B cell (primary cell): ENCODE results near the gene NCOA1. TPM values are rescaled to one million over a fixed set of nuclear protein-coding genes. Genes with fewer than 3 reads are reported as not detected.

Experiments
- ATAC-seq: fragments of 200-7000 bp; cut with Tn5 transposase; one replicate; pipeline ENCODE4 v1.10.0; 2021; ENCODE audit warnings: low read depth, mild to moderate bottlenecking, moderate number of reproducible peaks, moderate library complexity
- CTCF ChIA-PET: fragments of 350-600 bp; sonication (Branson Sonifier 250); formaldehyde crosslinking; loops from one replicate; lab custom pipeline; 2021; ENCODE audit warnings: antibody characterized with exemption, inconsistent platforms; lab: Charles Lee
- POLR2A ChIA-PET: fragments of 350-600 bp; sonication (Branson Sonifier 250); formaldehyde crosslinking; loops from one replicate; lab custom pipeline; 2021; ENCODE audit warnings: antibody characterized with exemption; lab: Charles Lee
- DNase-seq: peaks from one replicate; pipeline ENCODE4 v3.0.0; 2013
- H2AFZ ChIP-seq: 2 replicates; pipeline ENCODE4 v1.6.1; 2012; ENCODE audit warnings: mild to moderate bottlenecking, low read depth, low read length; ENCODE audit not compliant: insufficient read depth, poor library complexity, severe bottlenecking
- H3K27ac ChIP-seq, 2 donors: 1 replicate in 1 of 2; 2 replicates in 1 of 2; pipeline ENCODE4 v1.5.1; 2012 to 2013; ENCODE audit warnings: low read length in 2 of 2, mild to moderate bottlenecking in 2 of 2, moderate library complexity in 1 of 2
- H3K27me3 ChIP-seq, 4 experiments: fragments of 200-600 bp in 1 of 4; sonication (generic) in 1 of 4; replicated peaks in 1 of 4; 1 replicate in 2 of 4; 2 replicates in 2 of 4; pipeline versions ENCODE4 v1.6.1 to v1.7.0; 2013 to 2016; ENCODE audit warnings: low read length in 3 of 4, mild to moderate bottlenecking in 2 of 4, mixed read lengths in 1 of 4, moderate library complexity in 1 of 4; ENCODE audit not compliant: insufficient read depth in 4 of 4, control insufficient read depth in 3 of 4; ENCODE audit errors: control extremely low read depth in 1 of 4
- H3K36me3 ChIP-seq, 2 experiments: replicated peaks in 1 of 2; 1 replicate in 1 of 2; 2 replicates in 1 of 2; pipeline versions ENCODE4 v1.6.1 to v1.7.1; 2013; ENCODE audit warnings: low read length in 1 of 2; ENCODE audit not compliant: insufficient read depth in 2 of 2, control insufficient read depth in 1 of 2; ENCODE audit errors: control extremely low read depth in 1 of 2, extremely low read depth in 1 of 2
- H3K4me1 ChIP-seq, 2 donors: fragments of 200-600 bp in 1 of 2; sonication (generic) in 1 of 2; 1 replicate in 1 of 2; 2 replicates in 1 of 2; pipeline versions ENCODE4 v1.5.1 to v1.6.1; 2013 to 2017; ENCODE audit warnings: low read length in 2 of 2; ENCODE audit not compliant: control insufficient read depth in 2 of 2, insufficient read depth in 2 of 2
- H3K4me2 ChIP-seq: replicated peaks from 2 replicates; pipeline ENCODE3; 2012; ENCODE audit warnings: mild to moderate bottlenecking, low read depth, low read length; ENCODE audit not compliant: poor library complexity, severe bottlenecking
- H3K4me3 ChIP-seq, 5 experiments: fragments of 200-600 bp in 1 of 5; sonication (generic) in 1 of 5; 1 replicate in 3 of 5; 2 replicates in 2 of 5; pipeline versions ENCODE4 v1.5.1 to v1.7.0; 2011 to 2016; ENCODE audit warnings: low read length in 4 of 5, mild to moderate bottlenecking in 4 of 5, low read depth in 2 of 5, control low read depth in 1 of 5, moderate library complexity in 1 of 5; ENCODE audit not compliant: insufficient read depth in 1 of 5; ENCODE audit errors: control extremely low read depth in 1 of 5, extremely low read depth in 1 of 5
- H3K79me2 ChIP-seq: fragments of 200-600 bp; sonication (generic); one replicate; pipeline ENCODE4 v1.6.0; 2016; ENCODE audit warnings: low read length; ENCODE audit not compliant: control insufficient read depth, insufficient read depth
- H3K9ac ChIP-seq: fragments of 200-600 bp; sonication (generic); 2 replicates; pipeline ENCODE4 v1.6.1; 2017; ENCODE audit warnings: mild to moderate bottlenecking, low read length, moderate library complexity
- H3K9me3 ChIP-seq, 3 donors: one replicate each; pipeline versions ENCODE4 v1.6.1 to v1.7.1; 2013; ENCODE audit warnings: low read length in 2 of 3; ENCODE audit not compliant: control insufficient read depth in 2 of 3, insufficient read depth in 1 of 3; ENCODE audit errors: control extremely low read depth in 1 of 3
- H4K20me1 ChIP-seq: 2 replicates; pipeline ENCODE4 v1.6.0; 2012; ENCODE audit warnings: mild to moderate bottlenecking, low read length; ENCODE audit not compliant: insufficient read depth, control insufficient read depth, poor library complexity, severe bottlenecking
- H3K27ac Mint-ChIP-seq: one replicate; pipeline ENCODE4 v1.8.0; 2021; ENCODE audit warnings: mixed read lengths
- H3K27me3 Mint-ChIP-seq: one replicate; pipeline ENCODE4 v1.8.0; 2021; ENCODE audit warnings: mixed read lengths
- H3K4me1 Mint-ChIP-seq: one replicate; pipeline ENCODE4 v1.8.0; 2021; ENCODE audit warnings: mixed read lengths
- H3K4me3 Mint-ChIP-seq: one replicate; pipeline ENCODE4 v1.8.0; 2021; ENCODE audit warnings: mixed read lengths
- H3K9me3 Mint-ChIP-seq: one replicate; pipeline ENCODE4 v1.8.0; 2022; ENCODE audit warnings: mixed read lengths; ENCODE audit not compliant: insufficient read depth
- EZH2 ChIP-seq: IDR thresholded peaks from 2 replicates; pipeline ENCODE4 v1.6.1; 2012; ENCODE audit warnings: borderline replicate concordance, low read depth, mild to moderate bottlenecking, moderate library complexity, low read length; ENCODE audit not compliant: insufficient read depth, poor library complexity, severe bottlenecking
- WGBS: methylation state at CpG from one replicate; pipeline ENCODE4 v1.1.5; 2013; ENCODE audit warnings: missing lambda C conversion rate; ENCODE audit not compliant: insufficient coverage; 5-methylcytosine and 5-hydroxymethylcytosine counted together
- intact Hi-C: fragments of 100-400 bp; cut with micrococcal nuclease; formaldehyde crosslinking; loops from one replicate; pipeline ENCODE4 v1.10.0; 2022
- polyA plus RNA-seq: library from polyadenylated mRNA; depleted of rRNA; stranded (reverse); fragments of >200 nt; gene quantifications from 2 replicates; pipeline ENCODE4 v1.2.3, GENCODE V29; 2012
- total RNA-seq, 2 donors: library from RNA; stranded (reverse); fragments of 120-200 nt in 1 of 2; gene quantifications; 1 replicate in 1 of 2; 2 replicates in 1 of 2; pipeline versions ENCODE4 v1.2.3 to v1.2.4, GENCODE V29; 2013 to 2022
- TF ChIP-seq, protein P1 (sequence below): fragments of 200-600 bp; IDR thresholded peaks from one replicate; pipeline ENCODE4 v1.8.0; 2022; ENCODE audit warnings: antibody characterized with exemption, mild to moderate bottlenecking

The NCOA1 gene
- total and polyA plus RNA-seq, 2 donors (not counting 1 experiment from before 2014, with no cell fraction given): 11.6 to 49.1 TPM

DNA sequence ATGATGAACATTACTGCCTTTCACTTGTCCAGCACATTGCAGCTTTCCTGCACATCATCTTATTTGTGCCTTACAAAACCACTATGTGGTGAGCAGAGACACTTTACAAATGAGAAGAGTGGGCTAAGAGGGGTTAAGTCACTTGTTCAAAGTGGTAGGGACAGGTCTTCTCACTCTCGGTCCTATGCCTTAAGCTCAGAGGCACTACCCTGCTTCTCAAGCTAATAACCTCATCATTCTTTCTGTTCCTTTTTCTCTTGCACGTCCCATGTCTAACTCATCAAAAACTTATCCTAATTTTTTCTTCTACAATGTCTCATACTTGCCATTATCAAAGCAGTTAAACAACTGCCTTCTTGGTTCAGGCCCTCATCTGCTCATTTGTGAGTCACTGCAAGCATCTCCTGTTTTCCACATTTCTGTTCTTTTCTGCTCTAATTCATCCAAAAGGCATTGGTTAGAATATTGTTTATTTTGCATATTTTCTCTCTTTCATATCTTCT lies 21.9 kb upstream of the NCOA1 start:
- TF ChIP-seq, protein P1, sequence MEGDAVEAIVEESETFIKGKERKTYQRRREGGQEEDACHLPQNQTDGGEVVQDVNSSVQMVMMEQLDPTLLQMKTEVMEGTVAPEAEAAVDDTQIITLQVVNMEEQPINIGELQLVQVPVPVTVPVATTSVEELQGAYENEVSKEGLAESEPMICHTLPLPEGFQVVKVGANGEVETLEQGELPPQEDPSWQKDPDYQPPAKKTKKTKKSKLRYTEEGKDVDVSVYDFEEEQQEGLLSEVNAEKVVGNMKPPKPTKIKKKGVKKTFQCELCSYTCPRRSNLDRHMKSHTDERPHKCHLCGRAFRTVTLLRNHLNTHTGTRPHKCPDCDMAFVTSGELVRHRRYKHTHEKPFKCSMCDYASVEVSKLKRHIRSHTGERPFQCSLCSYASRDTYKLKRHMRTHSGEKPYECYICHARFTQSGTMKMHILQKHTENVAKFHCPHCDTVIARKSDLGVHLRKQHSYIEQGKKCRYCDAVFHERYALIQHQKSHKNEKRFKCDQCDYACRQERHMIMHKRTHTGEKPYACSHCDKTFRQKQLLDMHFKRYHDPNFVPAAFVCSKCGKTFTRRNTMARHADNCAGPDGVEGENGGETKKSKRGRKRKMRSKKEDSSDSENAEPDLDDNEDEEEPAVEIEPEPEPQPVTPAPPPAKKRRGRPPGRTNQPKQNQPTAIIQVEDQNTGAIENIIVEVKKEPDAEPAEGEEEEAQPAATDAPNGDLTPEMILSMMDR: no peak
- no peak for TF ChIP-seq EZH2
- intact Hi-C loops: no loop called here
- Histone ChIP-seq H3K79me2 (no peaks in the 10 kb centered on the region), H3K27me3 (no peaks in the 10 kb centered on the region), H3K9ac (no peak overlapping the region), H3K27ac (no peak overlapping the region), H3K36me3 (no peaks in the 10 kb centered on the region), H3K9me3 (no peaks in the 10 kb centered on the region), H3K4me1 (no peaks in the 10 kb centered on the region), H2AFZ (no peak overlapping the region), H4K20me1 (no peaks in the 10 kb centered on the region), H3K4me3 (no peak overlapping the region), H3K4me2 (no peak overlapping the region)
- Mint-ChIP-seq H3K27me3 (peaks cover 5% of the 10 kb centered on the region), H3K4me3 (no peak overlapping the region), H3K27ac (no peak overlapping the region), H3K9me3 (no peaks in the 10 kb centered on the region), H3K4me1 (no peaks in the 10 kb centered on the region)
- ATAC-seq: no peak
- ChIA-PET CTCF (interaction anchor here (1.8 kb wide), 1 partner anchor 59 kb away, joined by 4 read pairs; no protein-coding TSS in a partner anchor), POLR2A (no interaction called here)
- DNase-seq: no peak
- WGBS: 56% methylated on average over 2 of the region's 2 CpGs

DNA sequence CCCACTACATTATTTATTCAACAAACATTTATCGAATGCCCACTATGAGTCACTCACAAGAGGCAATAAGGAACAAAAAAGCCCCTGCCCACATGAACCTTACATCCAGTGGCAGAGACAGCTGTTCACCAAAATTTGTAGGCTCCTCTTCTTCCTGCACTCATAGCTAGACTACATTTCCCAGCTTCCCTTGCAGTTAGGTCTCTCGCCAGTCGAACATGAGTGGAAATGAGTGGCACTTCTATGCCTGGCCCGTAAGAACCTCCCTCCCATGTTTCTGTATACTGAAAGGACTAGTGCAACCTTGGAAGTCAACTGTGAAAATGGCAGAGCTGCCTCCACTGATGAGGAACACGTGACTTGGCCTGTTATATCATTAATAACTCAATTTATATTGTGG lies 19.4 kb upstream of the NCOA1 start:
- DNase-seq: no peak

More for the DNA sequence above, 19.4 kb upstream of the NCOA1 start:
- 53% methylated on average over 3 of the region's 5 CpGs for WGBS
- H3K9me3 ChIP-seq: no peaks in the 10 kb centered on the region
- no peak overlapping the region for H2AFZ ChIP-seq
- peaks cover 5% of the 10 kb centered on the region for H3K27me3 Mint-ChIP-seq
- intact Hi-C loops: no loop called here
- H3K27ac ChIP-seq: no peak overlapping the region
- no peaks in the 10 kb centered on the region for H3K36me3 ChIP-seq
- no peaks in the 10 kb centered on the region for H4K20me1 ChIP-seq
- H3K4me1 ChIP-seq: no peaks in the 10 kb centered on the region
- H3K9me3 Mint-ChIP-seq: no peaks in the 10 kb centered on the region
- no peaks in the 10 kb centered on the region for H3K4me1 Mint-ChIP-seq
- H3K4me3 Mint-ChIP-seq: no peak overlapping the region
- no peak overlapping the region for H3K9ac ChIP-seq
- H3K79me2 ChIP-seq: no peaks in the 10 kb centered on the region
- H3K4me3 ChIP-seq: no peak overlapping the region
- H3K27ac Mint-ChIP-seq: no peak overlapping the region
- H3K27me3 ChIP-seq: no peaks in the 10 kb centered on the region
- POLR2A ChIA-PET: no interaction called here
- no peak overlapping the region for H3K4me2 ChIP-seq
- TF ChIP-seq, protein P1: no peak
- ATAC-seq: no peak
- CTCF ChIA-PET: no interaction called here
